Measurements from ENCODE around the gene WDR73.

- TF ChIP-seq POLR2A (IDR thresholded peaks at IDR 0.05; ENCODE audit: low read depth), result no peak
- no peak for TF ChIP-seq CTCF (IDR thresholded peaks at IDR 0.05)
- TF ChIP-seq POLR2AphosphoS5 (IDR thresholded peaks at IDR 0.05), result no peak
Measured at GRCh38 chr15:84645997-84646396, 8.1 kb downstream of the WDR73 start.

Measured in esophagus muscularis mucosa (tissue), 3 donors.